Immature natural killer cell (primary cell): Measurements from ENCODE around the gene CALD1. TPM values are rescaled to one million over a fixed set of nuclear protein-coding genes. Genes with fewer than 3 reads are reported as not detected.
"Not testable (repeated sequence)": the region's sequence is repeated elsewhere in the genome, so short reads cannot be mapped to it uniquely, and the experiment has no call there.

Source experiments
- DNase-seq, 3 donors: peaks; one replicate each; pipeline ENCODE4 v3.0.0; 2022; ENCODE audit warnings: mixed read lengths in 1 of 3
- H3K27ac Mint-ChIP-seq, 6 donors: one replicate each; pipeline ENCODE4 v1.8.0; 2020; ENCODE audit warnings: mixed read lengths in 6 of 6, mild to moderate bottlenecking in 5 of 6, inconsistent platforms in 4 of 6, moderate library complexity in 3 of 6
- H3K27me3 Mint-ChIP-seq, 3 donors: one replicate each; pipeline ENCODE4 v1.8.0; 2020 to 2021; ENCODE audit warnings: low read depth in 3 of 3, mild to moderate bottlenecking in 3 of 3, mixed read lengths in 3 of 3, moderate library complexity in 3 of 3, inconsistent platforms in 1 of 3
- H3K36me3 Mint-ChIP-seq, 3 donors: one replicate each; pipeline ENCODE4 v1.8.0; 2020; ENCODE audit warnings: mixed read lengths in 3 of 3, inconsistent platforms in 2 of 3, mild to moderate bottlenecking in 2 of 3
- H3K4me1 Mint-ChIP-seq, 2 donors: one replicate each; pipeline ENCODE4 v1.8.0; 2020; ENCODE audit warnings: inconsistent platforms in 2 of 2, mild to moderate bottlenecking in 2 of 2, mixed read lengths in 2 of 2, moderate library complexity in 1 of 2
- H3K4me3 Mint-ChIP-seq, 5 donors: one replicate each; pipeline ENCODE4 v1.8.0; 2020; ENCODE audit warnings: mild to moderate bottlenecking in 5 of 5, mixed read lengths in 5 of 5, inconsistent platforms in 3 of 5, moderate library complexity in 3 of 5
- H3K9me3 Mint-ChIP-seq, 6 donors: one replicate each; pipeline ENCODE4 v1.8.0; 2020; ENCODE audit warnings: mild to moderate bottlenecking in 6 of 6, mixed read lengths in 6 of 6, inconsistent platforms in 4 of 6, moderate library complexity in 3 of 6
- polyA plus RNA-seq, 3 donors: library from polyadenylated mRNA; unstranded; fragments of 300-500 nt; fragmentation: Illumina TruSeq; gene quantifications; one replicate each; pipeline ENCODE4 v1.2.3, GENCODE V29; 2021

Gene CALD1
- polyA plus RNA-seq, 3 donors from 2014 or later = 0.06 to 0.07 TPM; not detected in 1

DNA sequence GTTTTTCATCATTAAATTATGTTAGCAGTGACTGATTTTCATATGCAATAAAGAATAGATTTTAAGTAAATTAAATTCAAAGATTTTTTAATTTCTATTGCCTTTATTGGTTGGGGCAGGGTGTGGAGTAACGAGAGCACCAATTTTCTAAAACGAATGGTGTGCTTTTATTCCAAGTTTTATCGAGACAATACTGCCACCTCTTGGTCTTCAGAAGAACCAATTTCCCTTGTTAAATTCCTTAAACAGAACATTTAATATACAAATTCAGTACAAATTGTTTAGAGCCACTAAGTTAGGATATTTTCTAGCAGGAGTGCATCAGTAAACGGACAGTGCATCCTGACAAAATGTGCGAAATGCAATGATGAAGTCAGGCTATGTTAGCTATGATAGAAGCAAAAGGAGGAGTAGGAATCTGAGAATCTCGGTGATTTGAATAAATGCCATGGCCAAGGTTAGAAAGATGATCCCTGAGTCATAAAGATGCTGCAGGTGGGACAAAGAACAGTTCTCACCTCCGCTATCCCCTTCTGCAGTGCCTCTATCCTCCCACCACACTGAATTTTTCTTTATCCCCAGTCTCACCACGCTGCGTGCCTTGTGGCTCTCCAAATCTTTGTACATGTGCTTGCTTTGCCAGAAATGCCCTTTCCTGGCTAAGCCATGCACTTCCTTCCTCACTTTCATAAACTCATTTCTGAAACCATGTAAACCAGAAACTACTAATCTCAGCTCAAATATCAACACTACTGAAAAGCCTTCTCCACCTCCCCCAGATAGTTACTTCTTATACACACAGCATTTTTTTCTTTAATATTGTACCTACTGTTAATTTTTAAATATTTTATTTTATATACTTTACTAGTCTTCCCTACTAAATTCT lies 175.0 kb downstream of the CALD1 start:
- Mint-ChIP-seq H3K4me3 (no peak overlapping the region), H3K27me3 (peaks cover 2% of the 10 kb centered on the region in 3 donors), H3K27ac (no peak overlapping the region), H3K9me3 (no peaks in the 10 kb centered on the region), H3K4me1 (no peaks in the 10 kb centered on the region), H3K36me3 (peaks cover 0 to 3% (median 0%) of the 10 kb centered on the region in 3 donors)
- peak in 2 of 3 donors; percentile 12 to 25 for DNase-seq

DNA sequence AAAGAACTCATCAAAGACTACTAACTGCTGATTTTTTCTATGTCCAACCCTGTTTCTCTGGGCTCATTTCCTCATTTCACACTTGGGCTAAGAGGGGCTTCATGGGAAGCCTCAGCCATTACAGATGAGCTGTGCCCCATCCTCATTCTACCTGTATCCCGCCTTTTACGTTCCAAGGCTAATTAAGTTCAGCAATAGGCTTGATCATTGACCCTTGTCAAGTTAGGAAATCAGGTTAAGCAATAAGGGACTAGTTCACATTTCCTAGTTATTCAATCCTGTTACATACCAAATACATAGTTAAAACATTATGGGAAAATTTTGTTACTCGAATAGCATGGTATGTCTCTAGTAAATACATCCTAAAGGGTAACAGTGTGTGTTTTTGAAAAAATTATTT lies 177.6 kb downstream of the CALD1 start:
- H3K9me3 Mint-ChIP-seq = no peaks in the 10 kb centered on the region

DNA sequence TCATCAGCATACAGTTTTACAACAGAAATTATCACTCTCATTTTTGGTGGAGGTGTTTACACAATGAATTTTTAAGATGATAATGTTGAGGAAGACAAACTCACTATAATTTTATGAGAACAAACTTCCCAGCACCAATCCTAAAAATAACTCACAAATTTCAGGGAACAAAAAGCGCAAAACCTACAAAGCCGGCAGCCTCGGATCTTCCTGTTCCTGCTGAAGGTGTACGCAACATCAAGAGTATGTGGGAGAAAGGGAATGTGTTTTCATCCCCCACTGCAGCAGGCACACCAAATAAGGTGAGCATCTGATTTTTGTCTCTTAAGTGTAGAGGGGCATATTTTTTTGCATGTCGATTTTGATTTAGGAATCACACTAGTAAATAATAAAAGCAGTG lies 180.4 kb downstream of the CALD1 start:
- no peak overlapping the region for H3K27ac Mint-ChIP-seq
- no peaks in the 10 kb centered on the region for H3K9me3 Mint-ChIP-seq
- H3K4me3 Mint-ChIP-seq = no peak overlapping the region
- peaks cover 0 to 3% (median 0%) of the 10 kb centered on the region in 3 donors for H3K36me3 Mint-ChIP-seq
- DNase-seq = no peak
- no peaks in the 10 kb centered on the region for H3K4me1 Mint-ChIP-seq
- H3K27me3 Mint-ChIP-seq = peaks cover 0 to 2% (median 0%) of the 10 kb centered on the region in 3 donors

More for the DNA sequence above, 177.6 kb downstream of the CALD1 start:
- H3K27ac Mint-ChIP-seq = no peak overlapping the region
- DNase-seq = no peak
- no peaks in the 10 kb centered on the region for H3K4me1 Mint-ChIP-seq
- H3K27me3 Mint-ChIP-seq = peaks cover 2% of the 10 kb centered on the region in 3 donors
- H3K36me3 Mint-ChIP-seq = peaks cover 0 to 3% (median 0%) of the 10 kb centered on the region in 3 donors
- H3K4me3 Mint-ChIP-seq = no peak overlapping the region

DNA sequence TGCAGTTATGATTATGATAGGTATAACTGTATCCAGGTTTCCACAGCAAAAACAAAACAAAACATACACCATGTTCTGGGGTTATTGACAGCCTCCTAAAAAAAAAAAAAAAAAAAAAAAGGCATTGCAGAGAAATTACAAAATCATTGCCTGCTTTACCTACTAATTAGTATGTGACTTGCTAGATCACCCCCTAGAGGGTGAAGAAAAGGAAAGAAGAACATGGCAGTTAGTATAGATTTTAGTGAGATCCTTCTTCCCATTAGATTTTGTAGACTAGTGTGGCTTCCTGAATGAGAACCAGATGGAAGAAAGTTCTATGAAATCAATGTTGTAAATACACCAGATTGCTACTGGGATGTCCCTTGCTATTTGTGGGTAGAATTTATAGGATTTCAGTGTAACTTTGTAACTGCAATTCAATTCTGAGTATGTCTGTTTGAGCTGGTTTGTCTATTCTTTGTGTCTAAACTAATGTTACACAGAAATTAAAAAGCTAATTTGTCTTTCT lies 182.9 kb downstream of the CALD1 start:
- no peak for DNase-seq
- Mint-ChIP-seq H3K4me1 (no peaks in the 10 kb centered on the region), H3K36me3 (peaks cover 0 to 3% (median 0%) of the 10 kb centered on the region in 3 donors), H3K27ac (no peak overlapping the region), H3K4me3 (no peak overlapping the region), H3K9me3 (no peaks in the 10 kb centered on the region), H3K27me3 (peaks cover 0 to 3% (median 0%) of the 10 kb centered on the region in 3 donors)

DNA sequence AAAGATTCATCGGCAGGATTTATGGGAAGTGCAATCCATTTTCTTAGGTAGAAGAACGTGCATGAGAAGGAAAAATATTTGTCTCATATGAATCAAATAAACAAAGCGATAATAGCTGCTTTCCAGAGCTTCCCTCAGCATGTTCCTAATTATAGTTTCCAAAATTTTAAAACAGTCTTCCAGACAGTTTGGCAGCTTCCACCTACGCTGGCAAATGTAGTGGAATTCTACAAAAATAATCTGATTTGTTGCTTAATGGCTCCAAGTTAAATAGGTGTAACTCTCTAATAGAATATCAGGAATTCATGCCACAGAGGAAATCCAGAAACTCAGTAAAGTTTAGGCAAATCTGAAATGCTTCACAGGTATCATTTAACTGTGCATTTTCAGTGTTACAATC lies 183.6 kb downstream of the CALD1 start:
- Mint-ChIP-seq H3K36me3 (no peaks in the 10 kb centered on the region), H3K27ac (no peak overlapping the region), H3K4me1 (no peaks in the 10 kb centered on the region), H3K27me3 (peaks cover 0 to 5% (median 0%) of the 10 kb centered on the region in 3 donors), H3K4me3 (no peak overlapping the region), H3K9me3 (no peaks in the 10 kb centered on the region)
- DNase-seq = no peak

DNA sequence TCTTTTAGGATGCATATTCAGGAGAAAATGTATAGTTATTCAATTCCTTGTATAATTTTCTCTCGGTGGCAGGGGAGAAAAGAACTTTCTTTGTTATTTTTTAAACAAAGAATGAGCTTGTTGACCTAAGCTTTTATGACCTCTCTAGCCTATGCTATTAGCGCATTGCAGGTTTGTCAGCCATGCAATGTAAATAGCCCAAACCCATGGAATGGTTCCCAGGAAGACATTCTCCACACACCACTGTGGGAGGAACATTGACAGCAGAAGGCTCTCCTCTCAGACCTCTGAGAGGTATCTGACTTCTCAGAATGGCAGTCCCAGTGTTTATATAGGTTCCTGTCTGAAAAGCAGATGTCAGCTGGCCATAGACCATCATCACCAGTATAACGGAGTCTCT lies 187.3 kb downstream of the CALD1 start:
- no peaks in the 10 kb centered on the region for H3K4me1 Mint-ChIP-seq
- no peak overlapping the region for H3K27ac Mint-ChIP-seq
- no peaks in the 10 kb centered on the region for H3K36me3 Mint-ChIP-seq
- H3K4me3 Mint-ChIP-seq = no peak overlapping the region
- H3K9me3 Mint-ChIP-seq = no peaks in the 10 kb centered on the region
- H3K27me3 Mint-ChIP-seq = peaks cover 2 to 5% (median 3%) of the 10 kb centered on the region in 3 donors
- DNase-seq = no peak

DNA sequence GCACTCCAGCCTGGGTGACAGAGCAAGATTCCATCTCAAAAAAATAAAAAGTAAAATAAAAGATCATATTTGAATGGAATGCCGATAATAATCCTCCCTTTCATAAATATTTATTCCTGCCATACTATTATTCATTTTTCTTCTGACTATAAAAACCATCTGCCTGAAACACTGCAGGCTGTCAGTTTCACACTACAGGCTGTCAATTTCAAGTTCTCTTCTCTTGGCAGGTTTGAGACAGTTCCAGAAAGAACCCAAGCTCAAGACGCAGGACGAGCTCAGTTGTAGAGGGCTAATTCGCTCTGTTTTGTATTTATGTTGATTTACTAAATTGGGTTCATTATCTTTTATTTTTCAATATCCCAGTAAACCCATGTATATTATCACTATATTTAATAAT lies 188.7 kb downstream of the CALD1 start:
- no peak for DNase-seq
- H3K27ac Mint-ChIP-seq = no peak overlapping the region
- H3K27me3 Mint-ChIP-seq = peaks cover 5 to 7% (median 7%) of the 10 kb centered on the region in 3 donors
- H3K4me1 Mint-ChIP-seq = no peaks in the 10 kb centered on the region
- no peak overlapping the region for H3K4me3 Mint-ChIP-seq
- no peaks in the 10 kb centered on the region for H3K36me3 Mint-ChIP-seq
- no peaks in the 10 kb centered on the region for H3K9me3 Mint-ChIP-seq

DNA sequence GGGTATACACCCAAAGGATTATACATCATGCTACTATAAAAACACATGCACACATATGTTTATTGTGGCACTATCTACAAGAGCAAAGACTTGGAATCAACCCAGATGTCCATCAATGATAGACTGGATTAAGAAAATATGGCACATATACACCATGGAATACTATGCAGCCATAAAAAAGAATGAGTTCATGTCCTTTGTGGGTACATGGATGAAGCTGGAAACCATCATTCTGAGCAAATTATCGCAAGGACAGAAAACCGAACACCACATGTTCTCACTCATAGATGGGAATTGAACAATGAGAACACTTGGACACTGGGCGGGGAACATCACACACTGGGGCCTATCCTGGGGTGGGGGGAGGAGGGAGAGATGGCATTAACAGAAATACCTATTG lies 202.2 kb downstream of the CALD1 start:
- H3K27me3 Mint-ChIP-seq = peaks cover 1 to 14% (median 8%) of the 10 kb centered on the region in 3 donors
- H3K27ac Mint-ChIP-seq, H3K36me3 Mint-ChIP-seq, DNase-seq, H3K4me3 Mint-ChIP-seq, H3K9me3 Mint-ChIP-seq: not testable (repeated sequence)
- H3K4me1 Mint-ChIP-seq = peaks cover 10% of the 10 kb centered on the region in 2 donors

DNA sequence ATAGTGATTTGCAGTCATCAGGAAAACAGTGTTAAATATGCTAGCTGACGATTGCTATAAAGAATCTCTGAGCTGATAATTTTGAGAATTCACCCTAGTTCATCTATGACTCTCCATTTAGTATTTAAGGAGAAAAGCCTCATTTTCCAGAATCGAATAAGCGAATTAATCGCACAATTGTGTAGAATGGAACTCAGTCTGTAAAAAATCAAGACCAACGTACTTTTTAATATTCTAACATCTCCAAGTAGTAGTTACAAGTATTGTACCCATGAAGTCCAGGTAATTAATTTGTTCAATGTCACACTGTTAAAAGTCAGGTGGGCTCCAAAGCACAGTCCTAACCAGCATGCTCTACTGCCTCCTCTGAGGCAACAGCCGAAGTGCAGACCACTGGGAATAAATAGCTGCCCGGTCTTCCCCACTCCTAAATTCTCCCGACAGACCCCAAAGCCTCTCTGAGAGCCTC lies 206.5 kb downstream of the CALD1 start:
- Mint-ChIP-seq H3K9me3 (no peaks in the 10 kb centered on the region), H3K36me3 (peaks cover 0 to 3% (median 3%) of the 10 kb centered on the region in 3 donors), H3K4me3 (peak overlapping the region; percentile 93 to 99 (median 98)), H3K4me1 (peaks cover 20 to 27% of the 10 kb centered on the region in 2 donors), H3K27me3 (peaks cover 0 to 4% (median 2%) of the 10 kb centered on the region in 3 donors), H3K27ac (peak overlapping the region; percentile 86 to 96 (median 96))
- no peak for DNase-seq

DNA sequence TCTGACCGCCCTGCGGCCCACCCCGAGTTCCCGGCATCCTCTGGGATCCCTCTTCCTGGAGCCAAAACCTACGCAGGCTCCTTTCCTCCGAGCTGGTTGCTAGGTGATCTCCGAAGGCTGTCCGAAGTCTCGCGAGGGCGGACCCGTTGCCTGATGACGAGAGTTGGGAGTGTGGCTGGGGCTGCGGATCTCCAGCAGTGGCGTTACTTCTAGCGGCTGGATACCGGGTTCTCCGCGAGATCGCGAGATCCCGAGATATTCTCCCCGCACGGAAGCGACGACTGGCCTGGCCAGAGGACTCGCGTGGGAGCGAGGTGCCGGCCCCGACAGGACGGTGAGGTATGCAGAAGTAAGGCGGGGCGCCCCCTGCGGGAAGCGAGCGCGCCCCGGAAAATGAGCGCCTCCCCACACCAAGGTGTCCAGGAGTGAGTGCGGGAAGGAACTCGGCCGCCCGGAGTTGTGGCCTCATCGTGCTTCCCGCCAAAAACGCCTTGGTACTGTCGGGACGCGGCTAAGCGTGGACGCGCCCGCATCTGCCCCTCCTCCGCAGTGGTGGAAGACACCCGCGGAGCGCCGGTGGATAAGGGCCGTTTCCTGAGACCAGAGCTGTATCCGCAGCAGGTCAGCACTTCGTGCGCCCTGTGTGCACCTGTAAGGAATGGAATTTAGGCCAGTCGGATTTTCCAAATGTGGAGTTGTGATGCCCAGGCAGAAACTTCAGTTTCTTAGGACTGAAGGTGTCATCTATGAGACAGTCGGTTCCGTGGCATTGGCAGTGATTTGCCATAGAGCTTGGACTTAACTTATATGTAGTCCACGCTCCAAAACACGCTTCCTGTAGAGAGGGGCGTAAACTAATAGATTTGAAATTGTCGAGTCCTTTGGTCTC lies 207.2 kb downstream of the CALD1 start, which contains the start of gene AGBL3:
TSS of gene AGBL3 (plus strand) at position 146 of the 889 bp plus-strand sequence. CDS start 1,426 bp downstream, outside the sequence.
- peak; percentile 87 to 90 (median 89) for DNase-seq
- Mint-ChIP-seq H3K4me1 (peaks cover 20 to 27% of the 10 kb centered on the region in 2 donors), H3K27me3 (peaks cover 0 to 3% (median 2%) of the 10 kb centered on the region in 3 donors), H3K9me3 (no peaks in the 10 kb centered on the region), H3K4me3 (peak within 1 kb of the TSS; percentile 93 to 99 (median 98)), H3K36me3 (peaks cover 0 to 3% (median 3%) of the 10 kb centered on the region in 3 donors), H3K27ac (peak within 1 kb of the TSS; percentile 86 to 96 (median 96))

DNA sequence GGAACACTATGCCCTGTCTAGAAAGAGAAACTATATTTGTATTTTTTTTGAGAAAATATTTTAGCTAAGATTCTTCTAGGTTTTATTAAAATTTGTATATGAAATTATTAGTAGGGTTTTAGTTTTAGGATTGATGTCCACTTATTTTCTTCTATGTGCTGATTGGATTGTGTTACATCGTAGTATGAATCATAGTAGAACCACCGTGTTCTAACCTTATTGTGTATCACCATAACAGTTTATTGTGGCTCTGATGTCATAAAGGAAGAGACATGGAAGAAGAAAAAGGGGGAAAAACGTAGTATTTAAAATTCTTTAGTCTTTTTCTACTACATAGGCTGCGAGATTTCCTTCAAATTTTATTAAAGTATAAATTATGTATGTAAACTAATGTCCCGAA lies 208.7 kb downstream of the CALD1 start:
- no peaks in the 10 kb centered on the region for H3K9me3 Mint-ChIP-seq
- no peak overlapping the region for H3K27ac Mint-ChIP-seq
- no peak overlapping the region for H3K4me3 Mint-ChIP-seq
- DNase-seq = no peak
- H3K36me3 Mint-ChIP-seq = peaks cover 0 to 6% (median 3%) of the 10 kb centered on the region in 3 donors
- peaks cover 0 to 3% (median 2%) of the 10 kb centered on the region in 3 donors for H3K27me3 Mint-ChIP-seq
- H3K4me1 Mint-ChIP-seq = peaks cover 20 to 27% of the 10 kb centered on the region in 2 donors

DNA sequence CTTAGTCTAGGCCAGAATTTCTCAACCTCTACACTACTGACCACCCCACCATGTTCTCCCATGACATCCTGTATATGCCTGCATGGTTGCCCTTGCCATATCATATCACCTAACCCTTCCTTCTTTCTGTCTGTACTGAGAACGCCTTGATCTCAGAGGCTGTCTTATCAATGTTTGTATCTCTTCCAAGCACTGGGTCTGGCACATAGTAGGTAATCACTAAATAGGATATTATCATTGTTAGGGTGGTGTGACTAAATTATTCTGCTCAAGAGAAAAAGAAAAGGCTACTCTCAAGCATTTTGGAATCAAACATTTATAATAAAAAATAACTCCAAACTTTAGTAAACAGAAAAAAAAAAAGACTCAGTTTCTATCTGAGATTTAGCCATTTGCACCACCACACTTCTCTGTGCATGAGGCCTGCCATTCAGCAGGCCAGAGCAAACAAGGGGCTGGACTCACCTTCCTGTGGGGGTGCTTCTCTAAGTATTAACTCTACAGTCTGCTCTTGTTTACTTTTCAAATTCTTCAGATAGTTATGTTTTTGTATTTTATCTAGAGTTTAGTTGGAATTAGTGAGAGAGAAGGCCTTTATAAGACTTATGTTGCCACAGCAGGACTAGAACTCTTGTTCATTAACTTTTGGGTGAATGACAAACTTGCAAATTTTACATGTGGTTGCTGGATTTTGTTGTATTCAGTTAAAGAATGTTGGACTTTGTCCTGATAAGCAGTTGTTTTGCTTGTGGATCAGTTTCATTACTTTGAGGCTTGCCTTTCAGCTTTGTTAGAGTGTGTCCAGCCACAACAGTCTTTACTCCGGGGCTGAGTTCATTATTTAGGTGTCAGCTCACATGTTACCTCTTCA lies 212.3 kb downstream of the CALD1 start:
- Mint-ChIP-seq H3K27me3 (peaks cover 0 to 2% (median 2%) of the 10 kb centered on the region in 3 donors), H3K27ac (peak overlapping the region in 1 of 6 donors; percentile 63), H3K36me3 (peaks cover 4 to 27% (median 6%) of the 10 kb centered on the region in 3 donors), H3K4me3 (no peak overlapping the region), H3K4me1 (peaks cover 10 to 17% of the 10 kb centered on the region in 2 donors), H3K9me3 (no peaks in the 10 kb centered on the region)
- no peak for DNase-seq
